GM12878 (cell line): ENCODE data around the gene RBPMS2.

Experiments
- CBX3 ChIP-seq: fragments of 200-600 bp; sonication (generic); IDR thresholded peaks from 2 replicates; pipeline ENCODE4 v1.6.1; 2016; ENCODE audit warnings: low read depth, borderline replicate concordance
- CBX5 ChIP-seq: sonication (generic); IDR thresholded peaks from 2 replicates; pipeline ENCODE4 v1.6.1; 2016; ENCODE audit warnings: low read depth, moderate library complexity, mild to moderate bottlenecking, inconsistent platforms
- CTCF ChIP-seq, 3 experiments: IDR thresholded peaks in 2 of 3; conservative IDR thresholded peaks in 1 of 3; 2 replicates each; pipeline ENCODE4 v1.5.1; 2011; ENCODE audit warnings: low read depth in 3 of 3, low read length in 3 of 3, mild to moderate bottlenecking in 3 of 3, control low read depth in 2 of 3, moderate library complexity in 2 of 3, inconsistent platforms in 1 of 3, mixed read lengths in 1 of 3; ENCODE audit not compliant: control insufficient read depth in 2 of 3, insufficient read depth in 1 of 3; ENCODE audit errors: extremely low read depth in 1 of 3
- NFYA ChIP-seq: IDR thresholded peaks from 2 replicates; pipeline ENCODE4 v1.6.1; 2011; ENCODE audit warnings: low read depth, mild to moderate bottlenecking, low read length, improper control_type of control experiment, borderline replicate concordance
- POLR2A ChIP-seq: IDR thresholded peaks from 2 replicates; pipeline ENCODE4 v1.6.1; 2011; ENCODE audit warnings: low read depth, mild to moderate bottlenecking, low read length
- POLR2AphosphoS2 ChIP-seq: IDR thresholded peaks from 2 replicates; pipeline ENCODE4 v1.6.1; 2011; ENCODE audit warnings: low read depth, mild to moderate bottlenecking, low read length, improper control_type of control experiment, moderate library complexity
- ZNF24 ChIP-seq: fragments of 450-650 bp; IDR thresholded peaks from 2 replicates; pipeline ENCODE4 v1.6.1; 2017; ENCODE audit warnings: antibody characterized with exemption, mild to moderate bottlenecking
- TF ChIP-seq, protein P1 (sequence below): fragments of 450-650 bp; IDR thresholded peaks from 2 replicates; pipeline ENCODE4 v1.6.1; 2016; ENCODE audit warnings: mild to moderate bottlenecking

DNA sequence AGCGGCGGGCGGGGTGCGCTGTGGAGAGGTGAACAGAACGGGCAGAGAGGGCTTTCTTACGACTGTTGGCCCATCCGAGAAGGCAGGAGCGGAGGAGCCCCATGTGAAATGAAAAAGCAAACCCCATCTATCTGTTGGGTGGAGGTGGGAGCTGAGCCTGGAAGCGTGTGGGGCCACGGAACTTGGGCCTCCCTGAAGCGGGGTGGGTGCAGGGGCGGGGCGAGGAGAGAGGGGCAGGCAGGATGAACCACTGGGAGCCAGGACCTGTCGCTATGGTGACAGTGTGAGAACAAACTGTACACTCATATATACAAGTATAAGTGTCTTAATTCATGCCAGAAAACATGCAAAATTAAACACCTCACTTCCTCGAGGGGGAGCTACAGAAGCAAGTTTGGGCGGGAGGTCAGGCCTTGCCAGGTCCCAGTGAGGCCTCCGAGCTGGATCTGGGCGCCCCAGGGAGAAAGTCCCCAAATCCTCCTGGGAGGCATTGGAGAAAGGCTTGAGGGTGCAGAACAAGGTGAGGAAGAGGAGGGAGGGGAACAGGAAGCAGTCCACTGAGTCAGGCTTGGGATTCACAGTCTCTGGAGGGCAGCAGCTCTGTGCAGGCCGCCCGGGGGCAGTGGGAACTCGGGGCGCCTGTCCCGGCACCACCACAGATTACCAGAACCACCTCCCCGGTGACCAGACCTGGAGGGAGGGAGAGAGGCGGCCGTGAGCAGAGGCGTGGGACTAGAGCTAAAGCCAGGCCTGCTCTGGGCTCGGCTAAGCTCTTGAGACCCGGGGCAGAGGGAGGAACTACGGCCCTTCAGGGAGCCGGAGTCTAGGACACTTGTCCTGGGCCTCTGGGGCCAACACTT, 34.8 kb downstream of the RBPMS2 start:
- TF ChIP-seq CTCF (IDR thresholded peaks at IDR 0.05 in 2 of 3, conservative IDR thresholded peaks at IDR 0.05 in 1 of 3; ENCODE audit: control insufficient read depth in 2 of 3, extremely low read depth in 1 of 3, insufficient read depth in 1 of 3, low read depth in 3 of 3, low read length in 3 of 3): peak; percentile 21 to 48 (median 25); a peak in 4 of 6 replicates
- TF ChIP-seq CBX5: no peak
- no peak for TF ChIP-seq NFYA
- no peak for TF ChIP-seq CBX3
- TF ChIP-seq POLR2A: no peak
- TF ChIP-seq, protein P1, sequence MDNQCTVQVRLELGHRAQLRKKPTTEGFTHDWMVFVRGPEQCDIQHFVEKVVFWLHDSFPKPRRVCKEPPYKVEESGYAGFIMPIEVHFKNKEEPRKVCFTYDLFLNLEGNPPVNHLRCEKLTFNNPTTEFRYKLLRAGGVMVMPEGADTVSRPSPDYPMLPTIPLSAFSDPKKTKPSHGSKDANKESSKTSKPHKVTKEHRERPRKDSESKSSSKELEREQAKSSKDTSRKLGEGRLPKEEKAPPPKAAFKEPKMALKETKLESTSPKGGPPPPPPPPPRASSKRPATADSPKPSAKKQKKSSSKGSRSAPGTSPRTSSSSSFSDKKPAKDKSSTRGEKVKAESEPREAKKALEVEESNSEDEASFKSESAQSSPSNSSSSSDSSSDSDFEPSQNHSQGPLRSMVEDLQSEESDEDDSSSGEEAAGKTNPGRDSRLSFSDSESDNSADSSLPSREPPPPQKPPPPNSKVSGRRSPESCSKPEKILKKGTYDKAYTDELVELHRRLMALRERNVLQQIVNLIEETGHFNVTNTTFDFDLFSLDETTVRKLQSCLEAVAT: no peak
- no peak for TF ChIP-seq ZNF24
- TF ChIP-seq POLR2AphosphoS2: no peak
